Rectal smooth muscle tissue (tissue), 1 donor: ENCODE data around the gene UFSP2.
A peak's percentile ranks its signal among the peaks of the same experiment; 100 is the strongest.

Experiments
- H3K27ac ChIP-seq: one replicate; pipeline ENCODE4 v1.7.0; 2013; ENCODE audit warnings: low read depth, low read length, inconsistent platforms
- H3K27me3 ChIP-seq: one replicate; pipeline ENCODE4 v1.7.0; 2013; ENCODE audit warnings: low read length; ENCODE audit not compliant: control insufficient read depth, insufficient read depth
- H3K36me3 ChIP-seq: one replicate; pipeline ENCODE4 v1.7.0; 2013; ENCODE audit warnings: low read length; ENCODE audit not compliant: control insufficient read depth, insufficient read depth
- H3K4me1 ChIP-seq: one replicate; pipeline ENCODE4 v1.7.0; 2013; ENCODE audit warnings: low read length; ENCODE audit not compliant: control insufficient read depth, insufficient read depth
- H3K4me3 ChIP-seq: one replicate; pipeline ENCODE4 v1.7.0; 2013; ENCODE audit warnings: low read length
- H3K9ac ChIP-seq: one replicate; pipeline ENCODE4 v1.7.0; 2013; ENCODE audit warnings: low read length

Gene UFSP2

DNA sequence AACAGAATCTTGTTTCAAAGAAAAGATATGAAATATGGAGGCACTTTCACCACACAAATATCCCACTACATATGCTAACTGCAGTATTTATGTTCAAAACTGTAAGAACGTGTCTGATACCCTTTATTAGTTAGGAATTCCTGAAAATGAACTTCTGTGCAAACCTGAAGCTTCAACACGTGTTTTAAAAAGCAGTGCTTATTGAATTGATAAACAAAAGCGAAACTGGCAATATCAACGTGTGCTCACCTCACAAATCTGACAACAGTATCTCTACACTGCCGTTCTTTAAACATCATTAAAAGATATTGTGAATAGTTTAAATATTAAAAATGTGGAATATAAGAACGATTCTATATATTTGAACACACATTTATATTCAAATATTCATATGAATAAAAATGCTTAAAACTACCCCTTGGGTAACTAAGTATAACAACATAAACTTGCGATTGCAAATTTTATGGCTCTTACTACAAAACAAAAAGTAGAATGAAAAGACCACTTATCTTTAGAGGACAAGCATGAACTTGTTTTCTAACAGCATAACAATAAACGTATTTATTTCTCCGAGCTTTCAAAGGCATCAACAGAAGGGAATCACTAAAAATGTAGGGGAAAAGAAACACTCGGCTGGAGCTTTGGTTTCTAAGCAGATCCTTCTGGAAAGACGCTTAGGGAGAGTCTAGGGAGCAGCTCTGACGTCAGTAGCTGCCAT, 30.4 kb downstream of the UFSP2 start, which contains the start of gene LRP2BP:
Gene LRP2BP (minus strand): TSS at position 687 of the 718 bp plus-strand sequence. CDS start 17,738 bp downstream, outside the sequence.
- peaks cover 3% of the 10 kb centered on the region for H3K4me1 ChIP-seq
- H3K9ac ChIP-seq: peak within 1 kb of the TSS; percentile 80
- H3K27ac ChIP-seq: peak within 1 kb of the TSS; percentile 96
- no peaks in the 10 kb centered on the region for H3K27me3 ChIP-seq
- H3K4me3 ChIP-seq: peak within 1 kb of the TSS; percentile 82
- no peaks in the 10 kb centered on the region for H3K36me3 ChIP-seq

DNA sequence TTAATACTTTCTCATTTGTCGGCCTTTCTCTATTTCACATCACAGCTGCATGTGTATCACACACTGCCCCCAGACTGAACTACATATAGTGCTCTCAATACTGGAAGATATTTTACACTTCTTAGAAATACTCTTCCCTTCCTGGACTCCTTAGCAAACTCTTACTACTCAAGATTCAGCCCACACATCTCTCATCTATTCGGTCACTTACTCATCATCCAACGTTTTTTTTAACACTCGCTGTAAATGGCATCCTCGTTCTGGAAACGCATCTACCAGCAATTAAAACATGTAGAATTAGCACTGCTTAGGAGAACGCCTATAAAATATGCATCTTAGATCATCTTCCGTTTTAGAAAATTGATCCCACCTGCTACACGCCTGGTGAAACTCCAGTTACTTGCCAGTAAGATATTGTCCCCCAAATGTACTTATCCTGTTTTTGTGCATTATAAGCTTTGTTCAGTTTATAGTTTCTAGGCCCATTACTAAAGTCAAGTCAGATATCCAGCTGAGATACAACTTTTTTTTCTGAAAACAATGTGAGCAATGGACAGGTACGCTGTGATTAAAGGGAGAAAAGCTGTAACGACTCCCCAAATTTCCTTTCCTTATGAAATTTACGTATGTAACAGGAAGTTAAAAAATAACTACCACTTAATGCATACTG, 31.1 kb downstream of the UFSP2 start:
- Histone ChIP-seq H3K4me3 (peak overlapping the region; percentile 82), H3K36me3 (no peaks in the 10 kb centered on the region), H3K27me3 (no peaks in the 10 kb centered on the region), H3K9ac (no peak overlapping the region), H3K27ac (peak overlapping the region; percentile 0), H3K4me1 (peaks cover 3% of the 10 kb centered on the region)

DNA sequence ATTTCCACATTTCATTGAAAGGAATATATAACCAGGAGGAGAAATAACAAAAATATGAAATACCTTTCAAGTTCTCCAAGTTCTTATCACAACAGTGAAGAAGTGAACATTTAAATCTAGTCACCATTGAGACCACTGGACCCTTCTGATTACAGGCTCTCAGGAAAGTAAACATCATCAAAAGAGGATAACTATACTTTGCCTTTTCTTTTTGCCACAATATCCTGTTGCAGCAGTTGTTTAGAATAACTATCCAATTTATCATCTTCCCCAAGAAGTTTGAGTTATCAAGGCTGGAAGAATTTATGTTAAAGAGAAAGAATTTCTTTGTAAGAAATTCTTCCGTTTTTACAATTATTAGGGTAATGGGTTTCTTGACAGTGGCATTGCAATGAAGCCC, 33.6 kb downstream of the UFSP2 start:
- H3K4me3 ChIP-seq: no peak overlapping the region
- no peak overlapping the region for H3K9ac ChIP-seq
- no peak overlapping the region for H3K27ac ChIP-seq
- H3K27me3 ChIP-seq: no peaks in the 10 kb centered on the region
- no peaks in the 10 kb centered on the region for H3K4me1 ChIP-seq
- no peaks in the 10 kb centered on the region for H3K36me3 ChIP-seq

DNA sequence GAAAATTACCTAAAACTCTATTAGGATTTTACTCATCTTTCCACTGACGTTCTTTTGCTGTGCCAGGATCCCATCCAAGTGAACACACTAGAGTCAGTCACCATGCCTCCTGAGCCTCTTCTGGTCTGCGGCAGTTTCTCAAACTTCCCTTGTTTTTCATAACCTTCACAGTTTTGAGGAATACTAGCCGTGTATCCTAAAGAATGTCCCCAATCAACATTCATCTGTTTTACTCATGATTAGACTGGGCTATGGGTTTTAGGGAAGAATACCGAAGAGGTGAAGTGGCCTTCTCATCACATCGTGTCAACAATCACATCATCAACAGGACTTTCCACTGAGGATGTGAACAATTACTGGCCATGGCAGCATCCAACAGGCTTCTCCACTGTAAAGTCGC, 34.8 kb downstream of the UFSP2 start:
- H3K9ac ChIP-seq: no peak overlapping the region
- no peak overlapping the region for H3K4me3 ChIP-seq
- H3K27ac ChIP-seq: no peak overlapping the region
- no peaks in the 10 kb centered on the region for H3K36me3 ChIP-seq
- H3K27me3 ChIP-seq: no peaks in the 10 kb centered on the region
- no peaks in the 10 kb centered on the region for H3K4me1 ChIP-seq

DNA sequence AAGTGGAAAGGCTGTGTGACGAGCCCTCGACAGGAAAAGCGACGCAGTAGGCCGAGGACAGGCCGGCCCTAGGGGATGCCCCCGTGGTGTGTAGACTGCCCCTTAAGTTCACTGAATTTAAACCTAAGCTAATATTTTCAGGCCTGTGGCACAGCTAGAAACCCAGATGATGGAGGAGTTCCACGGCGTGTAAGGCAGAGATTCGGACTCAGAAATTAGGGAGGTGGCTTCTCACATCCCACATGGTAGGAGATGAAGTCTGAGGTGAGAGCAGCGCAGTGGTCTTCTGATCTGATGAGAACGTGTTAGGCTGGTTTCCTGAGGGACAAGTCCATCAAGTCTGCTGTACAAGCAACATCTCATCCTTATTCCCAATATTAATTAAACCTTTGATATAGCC, 37.8 kb downstream of the UFSP2 start:
- Histone ChIP-seq H3K4me3 (no peak overlapping the region), H3K9ac (no peak overlapping the region), H3K36me3 (no peaks in the 10 kb centered on the region), H3K27ac (no peak overlapping the region), H3K4me1 (no peaks in the 10 kb centered on the region), H3K27me3 (no peaks in the 10 kb centered on the region)

DNA sequence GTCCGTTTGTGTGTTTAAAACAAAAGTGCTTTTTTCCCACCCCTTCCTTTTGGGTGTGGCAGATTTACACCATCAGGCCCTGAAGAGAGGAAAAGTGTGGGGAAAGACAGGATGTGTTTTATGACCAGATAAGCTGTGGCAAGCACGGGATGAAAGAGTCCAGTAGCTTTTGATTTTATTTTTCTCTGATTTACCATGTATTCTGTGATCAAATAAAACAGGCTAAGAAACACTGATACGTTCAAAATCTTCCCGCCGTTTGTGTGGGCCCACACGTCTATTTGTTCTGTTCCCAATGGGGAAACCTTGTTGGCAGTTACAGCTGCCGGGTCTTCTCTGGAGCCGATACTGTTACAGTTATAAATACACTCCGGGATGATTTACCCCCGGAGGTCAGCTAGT, 40.8 kb downstream of the UFSP2 start:
- H3K36me3 ChIP-seq: no peaks in the 10 kb centered on the region
- no peaks in the 10 kb centered on the region for H3K27me3 ChIP-seq
- no peak overlapping the region for H3K27ac ChIP-seq
- H3K4me3 ChIP-seq: no peak overlapping the region
- H3K9ac ChIP-seq: no peak overlapping the region
- H3K4me1 ChIP-seq: no peaks in the 10 kb centered on the region

DNA sequence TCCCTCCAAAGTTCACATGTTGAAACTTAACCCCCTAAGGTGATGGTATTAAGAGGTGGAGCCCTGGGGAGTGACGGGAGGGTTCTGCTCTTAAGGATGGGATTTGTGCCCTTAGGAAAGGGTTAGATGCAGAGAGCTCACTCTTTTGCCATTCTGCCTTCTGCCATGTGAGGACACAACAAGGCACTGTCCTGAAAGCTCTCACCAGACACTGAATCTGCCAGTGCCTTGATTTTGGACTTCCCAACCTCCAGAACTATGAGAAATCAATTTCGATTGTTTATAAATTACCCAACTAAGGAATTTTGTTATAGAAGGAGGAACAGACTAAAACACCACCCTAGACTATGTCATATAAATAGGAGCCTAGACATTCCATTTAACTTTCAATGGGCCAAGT, 41.7 kb downstream of the UFSP2 start:
- H3K27ac ChIP-seq: no peak overlapping the region

DNA sequence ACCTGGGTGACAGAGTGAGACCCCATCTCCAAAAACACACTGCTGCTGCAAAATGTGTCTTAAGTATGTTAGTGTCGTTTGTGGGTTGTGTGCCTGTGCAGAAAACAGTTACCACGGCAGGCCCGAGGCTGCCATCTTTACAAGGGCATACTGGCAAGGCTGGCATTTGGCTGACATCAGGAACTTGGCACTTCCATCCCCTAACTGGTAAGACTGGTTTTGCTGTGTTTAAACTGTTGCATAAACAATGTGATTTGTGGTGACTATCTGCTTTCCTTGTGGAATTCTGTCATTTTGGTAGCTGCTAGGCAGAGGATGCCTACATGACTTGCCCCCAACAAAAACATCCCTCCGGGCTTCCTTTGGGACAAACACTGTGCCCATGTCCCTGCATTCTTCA, 42.3 kb downstream of the UFSP2 start:
- Histone ChIP-seq H3K27ac (no peak overlapping the region), H3K9ac (no peak overlapping the region), H3K4me1 (no peaks in the 10 kb centered on the region), H3K36me3 (no peaks in the 10 kb centered on the region), H3K4me3 (no peak overlapping the region), H3K27me3 (no peaks in the 10 kb centered on the region)

More for the DNA sequence above, 41.7 kb downstream of the UFSP2 start:
- Histone ChIP-seq H3K36me3 (no peaks in the 10 kb centered on the region), H3K9ac (no peak overlapping the region), H3K27me3 (no peaks in the 10 kb centered on the region), H3K4me3 (no peak overlapping the region), H3K4me1 (no peaks in the 10 kb centered on the region)

DNA sequence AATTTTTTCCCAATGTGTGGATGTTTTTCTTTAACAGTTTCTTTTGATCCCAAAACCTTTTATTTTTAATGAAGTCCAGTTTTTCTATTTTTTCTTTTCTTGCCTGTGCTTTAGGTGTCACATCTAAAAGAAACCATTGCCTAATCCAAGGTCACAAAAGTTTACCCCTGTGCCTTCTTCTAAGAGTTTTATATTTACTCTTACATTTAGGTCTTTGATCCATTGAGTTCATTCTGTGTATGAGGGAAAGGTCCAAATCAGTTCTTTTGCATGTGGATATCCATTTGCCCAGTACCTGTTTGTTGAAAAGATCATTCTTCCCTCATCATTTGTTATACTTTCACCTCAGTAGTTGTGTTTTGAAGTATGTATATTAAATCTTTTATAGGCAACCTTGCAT, 43.0 kb downstream of the UFSP2 start:
- Histone ChIP-seq H3K36me3 (no peaks in the 10 kb centered on the region), H3K27ac (no peak overlapping the region), H3K4me1 (no peaks in the 10 kb centered on the region), H3K27me3 (no peaks in the 10 kb centered on the region), H3K4me3 (no peak overlapping the region), H3K9ac (no peak overlapping the region)

DNA sequence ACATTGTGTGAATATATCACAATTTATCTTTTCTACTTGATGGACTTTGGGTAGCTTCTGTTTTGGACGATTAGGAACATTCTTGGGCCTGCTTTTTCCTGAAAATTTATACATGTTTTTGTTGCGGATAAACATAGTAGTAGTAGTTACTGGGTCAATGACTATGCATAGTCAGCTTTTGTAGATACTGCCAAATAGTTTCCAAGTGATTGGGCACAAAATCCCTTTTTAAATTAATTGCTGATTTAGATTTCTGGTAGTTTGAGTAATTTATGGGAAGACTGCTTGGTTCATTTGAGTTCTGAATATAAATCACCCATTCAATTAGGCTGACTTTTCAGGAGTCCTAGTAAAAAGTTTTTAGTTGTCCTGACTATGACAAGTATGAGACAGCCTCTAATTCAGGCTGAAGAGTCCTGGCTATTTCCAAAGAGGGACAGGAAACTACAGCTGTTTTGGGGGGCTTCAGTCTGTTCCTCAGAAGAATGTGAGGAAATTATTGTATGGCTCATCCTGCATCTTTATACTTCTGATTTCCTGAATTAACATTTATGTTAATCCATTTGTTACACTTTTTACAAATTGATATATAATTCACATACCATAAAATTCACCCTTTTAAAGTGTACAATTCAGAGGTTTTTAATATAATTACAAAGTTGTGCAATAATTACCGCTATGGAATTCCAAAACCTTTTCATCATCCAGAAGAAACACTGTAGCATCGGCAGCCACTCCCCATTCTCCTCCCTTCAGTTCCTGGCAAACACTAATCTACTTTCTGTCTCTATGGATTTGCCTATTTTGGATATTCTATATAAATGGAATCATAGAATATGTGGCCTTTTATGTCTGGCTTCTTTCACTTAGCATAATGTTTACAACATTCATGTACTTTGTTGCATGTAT, 44.2 kb downstream of the UFSP2 start:
- Histone ChIP-seq H3K36me3 (no peaks in the 10 kb centered on the region), H3K27ac (no peak overlapping the region), H3K4me3 (no peak overlapping the region), H3K9ac (no peak overlapping the region), H3K27me3 (no peaks in the 10 kb centered on the region), H3K4me1 (no peaks in the 10 kb centered on the region)

DNA sequence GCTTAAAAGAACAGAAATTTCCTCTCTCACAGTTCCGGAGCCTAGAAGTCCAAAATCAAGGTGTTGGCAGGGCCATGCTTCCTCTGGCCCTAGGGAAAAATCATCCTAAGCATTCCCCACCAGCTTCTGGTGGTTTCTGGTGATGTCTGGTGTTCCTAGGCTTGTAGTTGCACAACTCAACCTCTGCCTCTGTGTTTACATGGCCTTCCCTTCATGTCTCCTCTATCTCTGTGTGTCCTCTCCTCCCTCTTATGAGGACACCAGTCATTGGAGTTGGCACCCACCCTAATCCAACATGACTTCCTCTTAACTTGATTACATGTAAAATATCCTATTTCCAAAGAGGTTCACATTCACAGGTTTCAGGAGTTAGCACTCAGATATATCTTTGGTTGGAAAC, 45.4 kb downstream of the UFSP2 start:
- Histone ChIP-seq H3K27me3 (no peaks in the 10 kb centered on the region), H3K9ac (no peak overlapping the region), H3K27ac (no peak overlapping the region), H3K4me3 (no peak overlapping the region), H3K4me1 (no peaks in the 10 kb centered on the region), H3K36me3 (no peaks in the 10 kb centered on the region)
